ENCODE measurements around the gene DMC1. TPM values are rescaled to one million over a fixed set of nuclear protein-coding genes. Genes with fewer than 3 reads are reported as not detected.

Gene DMC1
- total RNA-seq, 1 experiment from 2014 or later, result 3.2 TPM

GRCh38 chr22:38490475-38490874 is 79.5 kb downstream of the DMC1 start:
- H3K36me3 ChIP-seq (ENCODE audit: control insufficient read depth, insufficient read depth, low read length), result peaks cover 72% of the 10 kb centered on the region
- intact Hi-C loops (cut with micrococcal nuclease; ENCODE audit: unreplicated experiment), result no loop called here
- TF ChIP-seq SIN3A (IDR thresholded peaks at IDR 0.05; ENCODE audit: borderline replicate concordance, insufficient read depth, low read depth, low read length) (no peak), TCF7L2 (IDR thresholded peaks at IDR 0.05; ENCODE audit: low read depth, low read length) (no peak), REST (IDR thresholded peaks at IDR 0.05; ENCODE audit: insufficient read depth in 1 of 2, low read depth in 2 of 2, low read length in 1 of 2) (no peak), POLR2AphosphoS5 (IDR thresholded peaks at IDR 0.05; ENCODE audit: low read depth, low read length) (no peak), CTCF (IDR thresholded peaks at IDR 0.05) (no peak)
- TSS peak; percentile 6 for BruUV-seq (replicated peaks)
- in situ Hi-C loops (cut with HindIII; ENCODE audit: low pct_unique_long_range_greater_than_20kb, low sequenced_read_pairs), result no loop called here
- DNase-seq (ENCODE audit: low read depth, low spot score) (no peak), ATAC-seq (no peak)
- H3K27me3 ChIP-seq (ENCODE audit: control insufficient read depth, insufficient read depth, low read length), result no peaks in the 10 kb centered on the region
- H3K4me3 ChIP-seq (ENCODE audit: low read depth in 2 of 2, low read length in 2 of 2), result no peak overlapping the region
- 0 out of 2 replicates have a peak overlapping the region, but pooled peaks have one; percentile 29 for H3K27ac ChIP-seq (ENCODE audit: low read length)
- ChIA-PET CTCF (interaction anchor here (0.6 kb wide), 1 partner anchor 434 kb away, joined by 4 read pairs; no protein-coding TSS in a partner anchor), POLR2A (no interaction called here)
- H3K4me1 ChIP-seq (ENCODE audit: control insufficient read depth, insufficient read depth, low read length), result no peaks in the 10 kb centered on the region; the same call in 1 of the 2 replicates
- no peaks in the 10 kb centered on the region for H3K9me3 ChIP-seq (ENCODE audit: control insufficient read depth, insufficient read depth, low read depth, low read length)

GRCh38 chr22:38489561-38490145 is 80.3 kb downstream of the DMC1 start:
- no peaks in the 10 kb centered on the region; the same call in none of the 2 replicates for H3K4me1 ChIP-seq (ENCODE audit: control insufficient read depth, insufficient read depth, low read length)
- CTCF ChIA-PET, result no interaction called here
- POLR2A ChIA-PET, result no interaction called here
- no peak overlapping the region for H3K27ac ChIP-seq (ENCODE audit: low read length)
- in situ Hi-C loops (cut with HindIII; ENCODE audit: low pct_unique_long_range_greater_than_20kb, low sequenced_read_pairs), result no loop called here
- no peaks in the 10 kb centered on the region for H3K27me3 ChIP-seq (ENCODE audit: control insufficient read depth, insufficient read depth, low read length)
- H3K4me3 ChIP-seq (ENCODE audit: low read depth in 2 of 2, low read length in 2 of 2), result no peak overlapping the region
- no peaks in the 10 kb centered on the region for H3K9me3 ChIP-seq (ENCODE audit: control insufficient read depth, insufficient read depth, low read depth, low read length)
- TF ChIP-seq POLR2AphosphoS5 (IDR thresholded peaks at IDR 0.05; ENCODE audit: low read depth, low read length) (peak; percentile 22; the same call in 1 of the 2 replicates), CTCF (IDR thresholded peaks at IDR 0.05) (no peak), REST (IDR thresholded peaks at IDR 0.05; ENCODE audit: insufficient read depth in 1 of 2, low read depth in 2 of 2, low read length in 1 of 2) (no peak), TCF7L2 (IDR thresholded peaks at IDR 0.05; ENCODE audit: low read depth, low read length) (no peak)
- DNase-seq (ENCODE audit: low read depth, low spot score) (no peak), ATAC-seq (no peak)
- no TSS peak for BruUV-seq (replicated peaks)
- intact Hi-C loops (cut with micrococcal nuclease; ENCODE audit: unreplicated experiment), result no loop called here
- H3K36me3 ChIP-seq (ENCODE audit: control insufficient read depth, insufficient read depth, low read length), result peaks cover 75% of the 10 kb centered on the region
